DOHH2 (cell line): Measurements from ENCODE around the gene MBD6.

Experiments used
- H3F3A ChIP-seq: fragments of 200-600 bp; sonication (generic), shearing (Covaris generic); 2 replicates; pipeline ENCODE4 v1.6.0; 2016; ENCODE audit warnings: antibody characterized with exemption, mild to moderate bottlenecking; ENCODE audit not compliant: control insufficient read depth, insufficient read depth
- H3K27ac ChIP-seq: fragments of 200-600 bp; sonication (generic); 2 replicates; pipeline ENCODE4 v1.5.1; 2014; ENCODE audit warnings: low read depth, mild to moderate bottlenecking, low read length, moderate library complexity
- H3K27me3 ChIP-seq: fragments of 200-600 bp; sonication (generic); 2 replicates; pipeline ENCODE4 v1.6.1; 2014; ENCODE audit warnings: mild to moderate bottlenecking, low read length, mixed read lengths; ENCODE audit not compliant: control insufficient read depth
- H3K36me3 ChIP-seq: fragments of 200-600 bp; sonication (generic); 2 replicates; pipeline ENCODE4 v1.6.1; 2014; ENCODE audit warnings: mild to moderate bottlenecking, low read length, moderate library complexity, mixed read lengths; ENCODE audit not compliant: control insufficient read depth
- H3K4me1 ChIP-seq: fragments of 200-600 bp; sonication (generic); 2 replicates; pipeline ENCODE4 v1.6.1; 2014; ENCODE audit warnings: mild to moderate bottlenecking, low read length, mixed read lengths; ENCODE audit not compliant: control insufficient read depth
- H3K4me2 ChIP-seq: fragments of 200-600 bp; sonication (generic); 2 replicates; pipeline ENCODE4 v1.6.0; 2014; ENCODE audit warnings: mild to moderate bottlenecking, low read length, moderate library complexity
- H3K4me3 ChIP-seq: fragments of 200-600 bp; sonication (generic); 2 replicates; pipeline ENCODE4 v1.5.1; 2014; ENCODE audit warnings: mild to moderate bottlenecking, low read length, mixed read lengths
- H3K79me2 ChIP-seq: fragments of 200-600 bp; sonication (generic); 2 replicates; pipeline ENCODE4 v1.6.1; 2014; ENCODE audit warnings: mild to moderate bottlenecking, low read length, mixed read lengths; ENCODE audit not compliant: control insufficient read depth
- H3K9me2 ChIP-seq: fragments of 200-600 bp; sonication (generic); replicated peaks from 2 replicates; pipeline ENCODE4 v1.6.1; 2014; ENCODE audit warnings: mild to moderate bottlenecking, low read length, mixed read lengths; ENCODE audit not compliant: control insufficient read depth
- H3K9me3 ChIP-seq: fragments of 200-600 bp; sonication (generic); 2 replicates; pipeline ENCODE4 v1.6.1; 2014; ENCODE audit warnings: antibody characterized with exemption, low read length, mixed read lengths; ENCODE audit not compliant: control insufficient read depth, insufficient read depth
- H4K20me1 ChIP-seq: fragments of 200-600 bp; sonication (generic); 2 replicates; pipeline ENCODE4 v1.6.0; 2014; ENCODE audit warnings: low read depth, mild to moderate bottlenecking, antibody characterized with exemption, low read length, moderate library complexity; ENCODE audit not compliant: control insufficient read depth, insufficient read depth
- CTCF ChIP-seq: fragments of 200-600 bp; sonication (generic); IDR thresholded peaks from one replicate; pipeline ENCODE4 v1.5.1; 2014; ENCODE audit warnings: antibody characterized with exemption, mild to moderate bottlenecking, low read depth, low read length; ENCODE audit not compliant: poor library complexity, severe bottlenecking
- EZH2phosphoT487 ChIP-seq: fragments of 200-600 bp; sonication (generic); IDR thresholded peaks from 2 replicates; pipeline ENCODE4 v1.6.1; 2017; ENCODE audit warnings: borderline replicate concordance, mild to moderate bottlenecking, antibody characterized with exemption, low read length, moderate library complexity, mixed read lengths

MBD6 gene

GRCh38 chr12:57549909-57550640, 27.5 kb downstream of the MBD6 start, which contains the start of gene KIF5A:
TSS of gene KIF5A (plus strand) at chr12:57550044. CDS start at chr12:57550272, 228 bp downstream.
- Histone ChIP-seq H3K79me2 (peaks cover 19% of the 10 kb centered on the region), H3K9me3 (no peaks in the 10 kb centered on the region), H3K9me2 (no peaks in the 10 kb centered on the region), H3K4me1 (peaks cover 31% of the 10 kb centered on the region), H3K27me3 (peaks cover 26% of the 10 kb centered on the region), H3K36me3 (peaks cover 9% of the 10 kb centered on the region), H3K27ac (no peak within 1 kb of the TSS), H3K4me2 (peak within 1 kb of the TSS; percentile 64), H3F3A (peaks cover 5% of the 10 kb centered on the region), H3K4me3 (peak within 1 kb of the TSS; percentile 57), H4K20me1 (no peaks in the 10 kb centered on the region)
- TF ChIP-seq EZH2phosphoT487 (no peak), CTCF (peak; percentile 30)

GRCh38 chr12:57550641-57551549, 28.3 kb downstream of the MBD6 start:
- no peak overlapping the region for H3K4me2 ChIP-seq
- no peaks in the 10 kb centered on the region for H3K9me2 ChIP-seq
- H3K27me3 ChIP-seq = peaks cover 26% of the 10 kb centered on the region
- H3K27ac ChIP-seq = no peak overlapping the region
- H3K4me3 ChIP-seq = no peak overlapping the region
- H3K36me3 ChIP-seq = peaks cover 3% of the 10 kb centered on the region; the same call in 1 of the 2 replicates
- peaks cover 23% of the 10 kb centered on the region for H3K4me1 ChIP-seq
- H3F3A ChIP-seq = peaks cover 5% of the 10 kb centered on the region
- TF ChIP-seq EZH2phosphoT487 (no peak), CTCF (no peak)
- no peaks in the 10 kb centered on the region for H4K20me1 ChIP-seq
- peaks cover 11% of the 10 kb centered on the region for H3K79me2 ChIP-seq
- no peaks in the 10 kb centered on the region for H3K9me3 ChIP-seq

GRCh38 chr12:57551637-57552305, 29.1 kb downstream of the MBD6 start:
- peaks cover under 1% of the 10 kb centered on the region; the same call in 1 of the 2 replicates for H3K36me3 ChIP-seq
- peaks cover 26% of the 10 kb centered on the region for H3K27me3 ChIP-seq
- no peaks in the 10 kb centered on the region for H3K9me2 ChIP-seq
- H3K27ac ChIP-seq = no peak overlapping the region
- H3K9me3 ChIP-seq = no peaks in the 10 kb centered on the region
- peaks cover 5% of the 10 kb centered on the region for H3F3A ChIP-seq
- peaks cover 17% of the 10 kb centered on the region for H3K4me1 ChIP-seq
- H3K79me2 ChIP-seq = peaks cover 2% of the 10 kb centered on the region
- H4K20me1 ChIP-seq = no peaks in the 10 kb centered on the region
- no peak overlapping the region for H3K4me2 ChIP-seq
- no peak for TF ChIP-seq EZH2phosphoT487
- TF ChIP-seq CTCF = no peak
- H3K4me3 ChIP-seq = no peak overlapping the region
